H1 (cell line): ENCODE measurements around the gene KIF2C. TPM values are rescaled to one million over a fixed set of nuclear protein-coding genes. Genes with fewer than 3 reads are reported as not detected.
A peak's percentile ranks its signal among the peaks of the same experiment; 100 is the strongest.

Experiments
- BRCA1 ChIP-seq: IDR thresholded peaks from 2 replicates; pipeline ENCODE4 v1.6.1; 2012; ENCODE audit warnings: low read depth, low read length, improper control_type of control experiment
- CBX8 ChIP-seq: fragments of 300-800, 300-1000 bp; sonication (generic); IDR thresholded peaks from 2 replicates; pipeline ENCODE4 v1.7.1; 2016; ENCODE audit warnings: low read depth, low read length, borderline replicate concordance
- CHD7 ChIP-seq: fragments of 300-600 bp; sonication (generic); IDR thresholded peaks from 2 replicates; pipeline ENCODE4 v1.7.1; 2012; ENCODE audit warnings: low read length, moderate library complexity, mild to moderate bottlenecking, inconsistent platforms; ENCODE audit not compliant: insufficient replicate concordance
- PHF8 ChIP-seq: fragments of 200-600 bp; sonication (generic); conservative IDR thresholded peaks from 2 replicates; pipeline ENCODE4 v1.7.1; 2012; ENCODE audit warnings: low read depth, mild to moderate bottlenecking, inconsistent platforms, low read length, moderate library complexity
- SP2 ChIP-seq: IDR thresholded peaks from 2 replicates; pipeline ENCODE4 v1.6.1; 2012; ENCODE audit warnings: mild to moderate bottlenecking, low read length, inconsistent platforms
- TAF1 ChIP-seq: IDR thresholded peaks from 2 replicates; pipeline ENCODE4 v1.6.1; 2011; ENCODE audit warnings: mild to moderate bottlenecking, low read depth, low read length
- polyA plus RNA-seq, 7 experiments: library from polyadenylated mRNA; depleted of rRNA in 3 of 7; stranded (reverse) in 5 of 7; unstranded in 2 of 7; fragments of >200 nt in 5 of 7; fragments of 200-250 nt in 2 of 7; gene quantifications; 1 replicate in 5 of 7; 2 replicates in 1 of 7; 4 replicates in 1 of 7; pipeline versions ENCODE4 v1.2.1 to v1.2.3, GENCODE V29; 2011 to 2013; ENCODE audit warnings: missing spikeins in 2 of 7, mixed read lengths in 2 of 7
- total RNA-seq: library from RNA; stranded (reverse); fragmentation: NEBNext Ultra II Directional; extraction: Animal tissue kit (Norgen Biotek cat#: 25700); gene quantifications from 2 replicates; pipeline ENCODE4 v1.2.1, GENCODE V29; 2021
- TF ChIP-seq, protein P1 (sequence below), 3 experiments: IDR thresholded peaks; 1 replicate in 2 of 3; 2 replicates in 1 of 3; pipeline versions ENCODE4 v1.5.1 to v1.6.1; 2011; ENCODE audit warnings: low read length in 3 of 3, mild to moderate bottlenecking in 3 of 3, inconsistent platforms in 2 of 3, low read depth in 1 of 3, moderate library complexity in 1 of 3; ENCODE audit not compliant: insufficient read depth in 1 of 3; ENCODE audit errors: control extremely low read depth in 1 of 3

KIF2C gene
- total and polyA plus RNA-seq, 2 of the 8 experiments (the other 6 are each of a cell fraction or from before 2014, with no cell fraction given), result 41.8 to 68.1 TPM

DNA sequence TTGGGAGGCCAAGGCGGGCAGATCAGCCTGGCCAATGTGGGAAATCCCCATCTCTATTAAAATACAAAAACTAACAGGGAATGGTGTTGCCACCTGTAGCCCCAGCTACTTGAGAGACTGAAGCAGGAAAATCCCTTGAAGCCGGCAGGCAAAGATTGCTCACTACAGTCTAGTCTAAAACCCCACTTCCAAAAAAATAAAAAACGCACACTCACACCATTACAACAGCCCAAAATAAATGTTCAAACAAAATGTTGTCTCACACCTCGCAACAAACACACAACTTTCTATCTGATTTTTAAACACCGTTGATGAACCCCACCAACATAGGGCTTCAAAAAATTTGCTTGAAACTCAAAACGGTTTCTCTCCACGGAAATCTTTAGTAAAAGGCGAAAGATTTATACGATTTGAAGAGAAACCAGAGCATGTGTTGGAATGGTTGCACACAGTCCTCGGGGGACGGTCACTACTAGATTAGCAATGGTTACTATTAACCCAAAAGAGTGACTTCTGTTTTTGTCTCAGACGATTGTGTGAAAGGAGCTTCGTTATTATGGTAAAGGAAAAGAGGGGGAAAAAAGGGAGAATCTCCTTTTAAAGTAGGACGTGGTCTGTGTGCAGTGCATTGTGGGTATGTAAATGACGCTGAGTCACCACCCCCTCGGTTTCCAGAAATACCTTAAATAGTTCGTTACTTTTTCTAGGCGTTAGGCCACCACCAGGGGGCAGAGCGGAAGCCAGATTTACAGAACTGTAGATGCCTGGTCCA lies 8.7 kb upstream of the KIF2C start, which contains the start of gene RNU5D-1 (continued):
- TF ChIP-seq, protein P1, sequence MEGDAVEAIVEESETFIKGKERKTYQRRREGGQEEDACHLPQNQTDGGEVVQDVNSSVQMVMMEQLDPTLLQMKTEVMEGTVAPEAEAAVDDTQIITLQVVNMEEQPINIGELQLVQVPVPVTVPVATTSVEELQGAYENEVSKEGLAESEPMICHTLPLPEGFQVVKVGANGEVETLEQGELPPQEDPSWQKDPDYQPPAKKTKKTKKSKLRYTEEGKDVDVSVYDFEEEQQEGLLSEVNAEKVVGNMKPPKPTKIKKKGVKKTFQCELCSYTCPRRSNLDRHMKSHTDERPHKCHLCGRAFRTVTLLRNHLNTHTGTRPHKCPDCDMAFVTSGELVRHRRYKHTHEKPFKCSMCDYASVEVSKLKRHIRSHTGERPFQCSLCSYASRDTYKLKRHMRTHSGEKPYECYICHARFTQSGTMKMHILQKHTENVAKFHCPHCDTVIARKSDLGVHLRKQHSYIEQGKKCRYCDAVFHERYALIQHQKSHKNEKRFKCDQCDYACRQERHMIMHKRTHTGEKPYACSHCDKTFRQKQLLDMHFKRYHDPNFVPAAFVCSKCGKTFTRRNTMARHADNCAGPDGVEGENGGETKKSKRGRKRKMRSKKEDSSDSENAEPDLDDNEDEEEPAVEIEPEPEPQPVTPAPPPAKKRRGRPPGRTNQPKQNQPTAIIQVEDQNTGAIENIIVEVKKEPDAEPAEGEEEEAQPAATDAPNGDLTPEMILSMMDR (IDR thresholded peaks at IDR 0.05; ENCODE audit: control extremely low read depth in 1 of 3, insufficient read depth in 1 of 3, low read depth in 1 of 3, low read length in 3 of 3), result peak; percentile 48 to 80 (median 55)
- TF ChIP-seq SP2 (no peak), PHF8 (no peak), CHD7 (peak; percentile 65), BRCA1 (no peak), CBX8 (no peak), TAF1 (no peak)
